ENCODE data around the gene FAM53B.

GRCh38 chr10:124666494-124666893 is 77.7 kb downstream of the FAM53B start:
- TF ChIP-seq CTCF (conservative IDR thresholded peaks at IDR 0.05; ENCODE audit: low read depth, low read length) (no peak), EZH2 (IDR thresholded peaks at IDR 0.05; ENCODE audit: borderline replicate concordance, low read depth, low read length, poor library complexity, severe bottlenecking) (no peak)

Measured in A673 (cell line).